Activated CD4-positive, alpha-beta T cell treated with anti-CD3 and anti-CD28 coated beads, Interleukin-2, Interleukin-4, amounts not matched to agents 100 ng/mL and 50 ng/mL, durations not matched to agents 16 hours and 8 hours (primary cell): ENCODE measurements around the gene OVOL1.
"Not testable (repeated sequence)": the region's sequence is repeated elsewhere in the genome, so short reads cannot be mapped to it uniquely, and the experiment has no call there.

ENCODE experiments used
- DNase-seq: peaks from one replicate; pipeline ENCODE4 v3.0.0-alpha.2; 2020; ENCODE audit warnings: low spot score

The OVOL1 gene

GRCh38 chr11:65814986-65815565 is 28.2 kb downstream of the OVOL1 start:
- no peak for DNase-seq

- no peak for DNase-seq
Measured at GRCh38 chr11:65816696-65817095, 29.8 kb downstream of the OVOL1 start.

GRCh38 chr11:65817312-65817834 is 30.5 kb downstream of the OVOL1 start:
- DNase-seq = no peak

- DNase-seq = peak; percentile 94
Measured at GRCh38 chr11:65817835-65818680, 31.2 kb downstream of the OVOL1 start.

- DNase-seq = no peak
Measured at GRCh38 chr11:65821107-65821506, 34.2 kb downstream of the OVOL1 start.

GRCh38 chr11:65822776-65823528 is 36.1 kb downstream of the OVOL1 start:
- DNase-seq = no peak

- DNase-seq = no peak
Measured at GRCh38 chr11:65826984-65827735, 40.3 kb downstream of the OVOL1 start.

- DNase-seq = no peak
Measured at GRCh38 chr11:65829459-65829858, 42.6 kb downstream of the OVOL1 start.

- not testable (repeated sequence) for DNase-seq
Measured at GRCh38 chr11:65832231-65832630, 45.4 kb downstream of the OVOL1 start.

- peak; percentile 95 for DNase-seq
Measured at GRCh38 chr11:65833297-65834030, 46.6 kb downstream of the OVOL1 start, which contains the start of gene SNX32. Gene SNX32 (plus strand): TSS chr11:65833963. CDS start chr11:65834066, 103 bp downstream.

- DNase-seq = no peak
Measured at GRCh38 chr11:65834202-65834601, 47.3 kb downstream of the OVOL1 start.

GRCh38 chr11:65842144-65842543 is 55.3 kb downstream of the OVOL1 start:
- DNase-seq = no peak

GRCh38 chr11:65843811-65844210 is 56.9 kb downstream of the OVOL1 start:
- DNase-seq = no peak

GRCh38 chr11:65844231-65844872 is 57.5 kb downstream of the OVOL1 start:
- no peak for DNase-seq
